Neutrophil (primary cell): ENCODE data around the gene ARHGAP22.

ENCODE experiments used
- H3K27ac ChIP-seq: fragments of 200-600 bp; sonication (generic); 2 replicates; pipeline ENCODE4 v1.5.1; 2016; ENCODE audit warnings: mild to moderate bottlenecking, moderate library complexity
- H3K27me3 ChIP-seq: fragments of 200-600 bp; sonication (generic); 2 replicates; pipeline ENCODE4 v1.6.0; 2016; ENCODE audit warnings: mild to moderate bottlenecking
- H3K36me3 ChIP-seq: fragments of 200-600 bp; sonication (generic); 2 replicates; pipeline ENCODE4 v1.5.1; 2017
- H3K4me1 ChIP-seq, 2 experiments: fragments of 200-600 bp in 1 of 2; sonication (generic) in 1 of 2; 1 replicate in 1 of 2; 2 replicates in 1 of 2; pipeline versions ENCODE4 v1.5.1 to v1.6.1; 2013 to 2016; ENCODE audit warnings: low read depth in 1 of 2, low read length in 1 of 2, mild to moderate bottlenecking in 1 of 2, moderate library complexity in 1 of 2; ENCODE audit not compliant: control insufficient read depth in 1 of 2, insufficient read depth in 1 of 2
- H3K4me3 ChIP-seq, 2 experiments: fragments of 200-600 bp in 1 of 2; sonication (generic) in 1 of 2; 1 replicate in 1 of 2; 2 replicates in 1 of 2; pipeline ENCODE4 v1.5.1; 2013 to 2016; ENCODE audit warnings: low read depth in 1 of 2, low read length in 1 of 2, mild to moderate bottlenecking in 1 of 2, moderate library complexity in 1 of 2
- H3K9me3 ChIP-seq: fragments of 200-600 bp; sonication (generic); 2 replicates; pipeline ENCODE4 v1.5.1; 2016
- TF ChIP-seq, protein P1 (sequence below): fragments of 200-600 bp; sonication (generic); IDR thresholded peaks from 2 replicates; pipeline ENCODE4 v1.5.1; 2016; ENCODE audit warnings: antibody characterized with exemption

ARHGAP22 gene

DNA sequence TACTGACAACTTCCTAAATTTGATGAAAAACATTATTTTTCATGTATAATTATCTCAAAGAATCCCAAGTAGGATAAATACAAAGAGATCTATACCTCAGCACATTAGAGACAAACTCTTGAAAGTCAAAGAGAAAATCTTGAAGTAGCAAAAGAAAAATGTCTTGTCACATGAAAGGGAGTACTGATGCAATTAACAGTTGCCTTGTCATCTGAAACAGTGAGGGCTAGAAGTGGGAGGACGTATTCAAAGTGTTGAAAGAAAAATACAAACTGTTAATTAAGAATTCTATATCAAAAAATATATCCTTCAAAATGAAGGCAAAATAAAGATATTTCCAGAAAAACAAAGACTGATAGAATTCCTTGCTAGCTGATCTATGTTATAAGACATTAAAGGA, 35.5 kb upstream of the ARHGAP22 start:
- Histone ChIP-seq H3K9me3 (no peaks in the 10 kb centered on the region), H3K4me3 (no peak overlapping the region), H3K4me1 (no peaks in the 10 kb centered on the region), H3K27ac (no peak overlapping the region), H3K27me3 (peaks cover 21% of the 10 kb centered on the region), H3K36me3 (no peaks in the 10 kb centered on the region)
- TF ChIP-seq, protein P1, sequence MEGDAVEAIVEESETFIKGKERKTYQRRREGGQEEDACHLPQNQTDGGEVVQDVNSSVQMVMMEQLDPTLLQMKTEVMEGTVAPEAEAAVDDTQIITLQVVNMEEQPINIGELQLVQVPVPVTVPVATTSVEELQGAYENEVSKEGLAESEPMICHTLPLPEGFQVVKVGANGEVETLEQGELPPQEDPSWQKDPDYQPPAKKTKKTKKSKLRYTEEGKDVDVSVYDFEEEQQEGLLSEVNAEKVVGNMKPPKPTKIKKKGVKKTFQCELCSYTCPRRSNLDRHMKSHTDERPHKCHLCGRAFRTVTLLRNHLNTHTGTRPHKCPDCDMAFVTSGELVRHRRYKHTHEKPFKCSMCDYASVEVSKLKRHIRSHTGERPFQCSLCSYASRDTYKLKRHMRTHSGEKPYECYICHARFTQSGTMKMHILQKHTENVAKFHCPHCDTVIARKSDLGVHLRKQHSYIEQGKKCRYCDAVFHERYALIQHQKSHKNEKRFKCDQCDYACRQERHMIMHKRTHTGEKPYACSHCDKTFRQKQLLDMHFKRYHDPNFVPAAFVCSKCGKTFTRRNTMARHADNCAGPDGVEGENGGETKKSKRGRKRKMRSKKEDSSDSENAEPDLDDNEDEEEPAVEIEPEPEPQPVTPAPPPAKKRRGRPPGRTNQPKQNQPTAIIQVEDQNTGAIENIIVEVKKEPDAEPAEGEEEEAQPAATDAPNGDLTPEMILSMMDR: no peak

GRCh38 chr10:48639632-48640031, 34.8 kb upstream of the ARHGAP22 start:
- Histone ChIP-seq H3K36me3 (no peaks in the 10 kb centered on the region), H3K4me3 (no peak overlapping the region), H3K4me1 (no peaks in the 10 kb centered on the region), H3K27ac (no peak overlapping the region), H3K27me3 (peaks cover 28% of the 10 kb centered on the region), H3K9me3 (no peaks in the 10 kb centered on the region)
- TF ChIP-seq, protein P1: no peak

DNA sequence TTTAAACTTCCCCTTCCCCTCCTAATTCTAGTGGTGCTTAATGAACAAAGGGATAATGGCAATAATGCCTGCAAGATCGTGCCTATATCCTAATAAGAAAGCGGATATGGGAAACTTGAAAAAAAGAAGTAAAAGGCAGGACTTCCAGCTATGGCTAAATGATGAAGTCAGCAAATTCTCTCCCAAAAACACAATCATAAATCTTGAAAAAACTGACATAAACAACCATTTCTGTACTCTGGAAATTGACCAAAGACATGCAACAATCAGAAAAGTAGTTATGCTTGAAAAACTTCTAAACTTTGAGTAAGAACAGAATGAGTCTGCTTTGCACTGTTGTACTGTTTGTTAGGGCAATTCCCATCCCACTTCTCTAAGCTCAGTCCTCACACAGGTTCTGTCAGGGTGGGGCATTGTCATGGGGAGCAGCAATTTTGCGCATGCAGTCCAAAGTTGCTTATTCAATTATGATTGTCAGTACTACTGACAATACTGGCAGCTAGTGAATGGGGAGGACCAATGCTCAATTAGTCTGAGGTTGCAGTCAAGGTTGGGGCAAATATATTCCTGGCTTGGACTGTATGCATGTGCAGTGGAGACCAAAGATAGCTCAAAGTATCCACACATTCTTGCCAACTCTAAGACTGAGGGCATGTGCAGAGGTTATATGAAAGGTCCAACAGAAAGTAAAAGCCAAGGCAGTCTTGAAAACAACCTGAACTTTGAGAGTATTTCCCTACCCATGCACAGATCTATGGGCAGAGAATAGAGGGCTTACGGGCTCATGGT, 34.1 kb upstream of the ARHGAP22 start:
- H3K36me3 ChIP-seq: no peaks in the 10 kb centered on the region
- peaks cover 35% of the 10 kb centered on the region for H3K27me3 ChIP-seq
- H3K9me3 ChIP-seq: no peaks in the 10 kb centered on the region
- H3K27ac ChIP-seq: no peak overlapping the region
- no peak overlapping the region for H3K4me3 ChIP-seq
- H3K4me1 ChIP-seq: no peaks in the 10 kb centered on the region
- TF ChIP-seq, protein P1: no peak

DNA sequence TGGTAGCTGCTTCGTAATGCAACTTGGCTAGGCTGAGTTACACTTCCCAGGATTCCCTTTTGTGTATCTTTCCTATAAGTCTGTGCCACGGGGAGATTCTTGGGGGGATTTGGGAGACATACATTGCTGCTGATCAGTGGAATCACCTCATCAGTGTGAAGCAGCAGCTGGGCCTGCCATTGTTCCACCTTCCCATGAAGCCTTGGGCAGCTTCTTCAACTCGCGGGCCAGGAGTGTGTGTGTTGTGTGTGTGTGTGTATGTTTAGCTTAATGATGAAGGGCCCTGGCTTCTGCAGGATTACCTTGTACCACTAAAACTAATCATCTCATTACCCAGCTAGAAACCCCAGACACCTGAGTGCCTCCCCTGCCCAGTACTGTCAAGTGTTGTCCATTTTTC, 33.3 kb upstream of the ARHGAP22 start:
- H3K9me3 ChIP-seq: no peaks in the 10 kb centered on the region
- H3K27me3 ChIP-seq: peaks cover 42% of the 10 kb centered on the region
- no peak overlapping the region for H3K4me3 ChIP-seq
- no peaks in the 10 kb centered on the region for H3K36me3 ChIP-seq
- no peaks in the 10 kb centered on the region for H3K4me1 ChIP-seq
- no peak overlapping the region for H3K27ac ChIP-seq
- TF ChIP-seq, protein P1: no peak

- peaks cover 47% of the 10 kb centered on the region for H3K27me3 ChIP-seq
- H3K27ac ChIP-seq: no peak overlapping the region
- H3K36me3 ChIP-seq: no peaks in the 10 kb centered on the region
- no peaks in the 10 kb centered on the region for H3K4me1 ChIP-seq
- H3K4me3 ChIP-seq: no peak overlapping the region
- TF ChIP-seq, protein P1: no peak
- H3K9me3 ChIP-seq: no peaks in the 10 kb centered on the region
These were observed 32.0 kb upstream of the ARHGAP22 start for GRCh38 chr10:48636901-48637300.
